Thymus (tissue), 11 donors: ENCODE results near the gene RDH8. TPM values are rescaled to one million over a fixed set of nuclear protein-coding genes. Genes with fewer than 3 reads are reported as not detected.
A peak's percentile ranks its signal among the peaks of the same experiment; 100 is the strongest.

ENCODE experiments used
- DNase-seq, 9 donors: peaks; one replicate each; pipeline ENCODE4 v3.0.0-alpha.2; 2013; ENCODE audit warnings: low spot score in 9 of 9, low read depth in 6 of 9, missing footprints in 1 of 9
- H3K27ac ChIP-seq, 2 donors: one replicate each; pipeline ENCODE4 v1.5.1; 2013; ENCODE audit warnings: control low read depth in 1 of 2, low read depth in 1 of 2, low read length in 1 of 2, mild to moderate bottlenecking in 1 of 2, moderate library complexity in 1 of 2
- H3K27me3 ChIP-seq, 2 donors: one replicate each; pipeline ENCODE4 v1.5.1; 2013; ENCODE audit warnings: low read length in 1 of 2; ENCODE audit not compliant: control insufficient read depth in 2 of 2, insufficient read depth in 1 of 2
- H3K36me3 ChIP-seq, 2 donors: one replicate each; pipeline ENCODE4 v1.5.1; 2013; ENCODE audit warnings: low read length in 1 of 2, mild to moderate bottlenecking in 1 of 2, moderate library complexity in 1 of 2; ENCODE audit not compliant: control insufficient read depth in 2 of 2, insufficient read depth in 2 of 2
- H3K4me1 ChIP-seq, 2 donors: one replicate each; pipeline ENCODE4 v1.5.1; 2013; ENCODE audit warnings: low read length in 2 of 2; ENCODE audit not compliant: control insufficient read depth in 2 of 2, insufficient read depth in 2 of 2
- H3K4me3 ChIP-seq, 2 donors: one replicate each; pipeline ENCODE4 v1.5.1; 2013; ENCODE audit warnings: low read length in 2 of 2, control low read depth in 1 of 2, mild to moderate bottlenecking in 1 of 2
- H3K9me3 ChIP-seq, 2 donors: one replicate each; pipeline ENCODE4 v1.5.1; 2013; ENCODE audit warnings: low read length in 1 of 2, mild to moderate bottlenecking in 1 of 2; ENCODE audit not compliant: control insufficient read depth in 2 of 2, insufficient read depth in 1 of 2
- WGBS: extraction: QIAGEN DNeasy Blood & Tissue Kit; methylation state at CpG from one replicate; pipeline ENCODE4 v1.1.7; 2013; 5-methylcytosine and 5-hydroxymethylcytosine counted together
- polyA plus RNA-seq: library from polyadenylated mRNA; stranded (reverse); fragments of 200-250 nt; gene quantifications from one replicate; pipeline ENCODE4 v1.2.3, GENCODE V29; 2013
- total RNA-seq: library from RNA; stranded (reverse); fragments of 120-200 nt; gene quantifications from one replicate; pipeline ENCODE4 v1.2.4, GENCODE V29; 2013
- donor health status: healthy.

The RDH8 gene
- total and polyA plus RNA-seq, 2 donors = 0.14 TPM; not detected in 1

DNA sequence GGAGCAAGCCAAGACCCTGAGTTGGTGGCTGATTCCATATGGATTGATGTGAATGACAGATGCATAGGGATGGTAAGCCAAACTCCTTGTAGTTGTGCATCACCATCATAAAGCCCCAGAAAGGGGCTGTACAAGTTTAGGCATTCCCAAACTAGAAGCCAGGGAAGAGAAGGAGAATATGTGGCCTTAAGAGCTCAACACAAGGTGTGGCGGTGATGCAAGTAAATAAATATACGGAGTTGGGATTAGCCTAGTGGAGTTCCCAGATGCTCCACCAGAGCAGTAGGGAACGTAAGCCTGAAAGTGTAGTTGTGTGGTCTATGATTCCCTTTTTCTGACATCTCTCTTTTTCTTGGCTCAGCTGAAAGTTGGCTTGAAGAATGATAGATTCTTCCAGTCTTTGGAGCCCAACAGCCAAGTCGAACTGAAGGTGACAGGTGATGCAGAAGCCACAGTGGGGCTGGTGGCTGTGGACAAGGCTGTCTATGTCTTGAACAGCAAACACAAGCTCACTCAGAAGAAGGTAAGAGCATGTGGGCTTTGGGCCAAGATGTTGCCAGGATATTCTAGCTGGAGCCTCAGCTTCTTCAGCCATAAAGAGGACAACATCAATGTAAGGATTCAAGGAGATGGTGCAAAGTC, 30.1 kb downstream of the RDH8 start:
- H3K9me3 ChIP-seq = peaks cover 7 to 39% of the 10 kb centered on the region in 2 donors
- DNase-seq = peak in 1 of 9 donors; percentile 34
- H3K4me3 ChIP-seq = no peak overlapping the region
- H3K27ac ChIP-seq = no peak overlapping the region
- no peaks in the 10 kb centered on the region for H3K36me3 ChIP-seq
- no peaks in the 10 kb centered on the region for H3K27me3 ChIP-seq
- H3K4me1 ChIP-seq = no peaks in the 10 kb centered on the region
- WGBS = 83% methylated on average over 4 of the region's 4 CpGs

DNA sequence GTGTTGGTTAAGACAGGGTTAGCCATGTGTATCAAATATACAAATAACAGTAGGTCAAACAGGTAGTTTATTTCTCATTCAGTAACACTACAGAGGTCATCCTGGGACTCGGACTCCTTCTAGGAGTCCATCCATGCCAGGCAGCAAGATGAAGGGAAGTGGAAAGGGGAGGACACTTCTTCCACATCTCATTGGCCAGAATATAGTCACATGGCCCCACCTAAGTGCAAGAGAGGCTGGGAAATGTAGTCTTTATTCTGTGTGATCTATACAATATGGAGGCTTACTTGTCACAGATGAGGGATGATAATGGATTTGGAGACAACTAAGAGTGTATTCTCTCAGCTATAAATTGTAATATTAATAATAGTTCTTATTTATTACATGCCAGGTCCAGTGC, 31.1 kb downstream of the RDH8 start:
- no peak overlapping the region for H3K4me3 ChIP-seq
- WGBS = 80% methylated on average over 1 of the region's 1 CpG
- no peak overlapping the region for H3K27ac ChIP-seq
- no peaks in the 10 kb centered on the region for H3K4me1 ChIP-seq
- no peaks in the 10 kb centered on the region for H3K36me3 ChIP-seq
- DNase-seq = no peak
- H3K9me3 ChIP-seq = peaks cover 7 to 39% of the 10 kb centered on the region in 2 donors
- no peaks in the 10 kb centered on the region for H3K27me3 ChIP-seq

- 80% methylated on average over 1 of the region's 1 CpG for WGBS
- no peak for DNase-seq
Observed at GRCh38 chr19:10045371-10045770, 32.1 kb downstream of the RDH8 start.

GRCh38 chr19:10049626-10050025, 36.3 kb downstream of the RDH8 start:
- Histone ChIP-seq H3K36me3 (no peaks in the 10 kb centered on the region), H3K9me3 (peaks cover 0 to 12% of the 10 kb centered on the region in 2 donors), H3K27ac (no peak overlapping the region), H3K27me3 (no peaks in the 10 kb centered on the region), H3K4me3 (no peak overlapping the region), H3K4me1 (no peaks in the 10 kb centered on the region)
- no peak for DNase-seq
- 88% methylated on average over 2 of the region's 2 CpGs for WGBS

More at GRCh38 chr19:10045371-10045770, 32.1 kb downstream of the RDH8 start:
- Histone ChIP-seq H3K9me3 (peaks cover 7 to 39% of the 10 kb centered on the region in 2 donors), H3K4me1 (no peaks in the 10 kb centered on the region), H3K27ac (no peak overlapping the region), H3K27me3 (no peaks in the 10 kb centered on the region), H3K36me3 (no peaks in the 10 kb centered on the region), H3K4me3 (no peak overlapping the region)

DNA sequence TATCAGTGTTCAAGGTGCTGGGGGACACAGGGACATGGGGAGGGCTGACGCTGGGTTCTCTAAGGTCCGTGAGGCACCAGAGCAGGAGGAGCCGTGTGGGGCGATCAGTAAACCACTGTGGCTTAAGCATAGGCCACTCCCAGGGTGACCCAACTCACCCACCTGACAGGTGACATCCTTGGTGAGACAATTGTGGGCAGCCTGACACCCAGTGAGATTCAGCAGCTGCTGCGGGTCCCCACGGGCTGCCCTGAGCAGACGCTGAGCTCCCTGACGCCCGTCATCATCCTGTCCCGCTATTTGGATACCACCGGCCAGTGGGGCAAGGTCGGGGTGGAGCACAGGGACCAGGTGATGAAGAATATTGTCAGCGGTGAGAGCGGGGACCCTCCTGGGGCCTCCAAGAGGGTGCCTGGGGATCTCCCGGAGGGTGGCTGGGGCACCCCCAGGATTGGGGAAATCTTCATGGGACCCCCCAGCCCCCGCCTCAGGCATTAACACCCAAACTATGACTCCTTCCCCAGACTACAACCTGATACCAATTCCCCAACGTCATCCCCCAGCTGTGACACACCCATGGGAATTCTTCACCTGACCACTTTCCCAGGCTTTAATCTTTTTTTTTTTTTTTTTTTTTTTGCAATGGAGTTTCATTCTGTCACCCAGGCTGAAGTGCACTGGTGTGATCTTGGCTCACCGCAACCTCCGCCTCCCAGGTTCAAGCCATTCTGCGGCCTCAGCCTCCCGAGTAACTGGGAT, 39.5 kb downstream of the RDH8 start:
- no peak overlapping the region for H3K4me3 ChIP-seq
- H3K27ac ChIP-seq = no peak overlapping the region
- no peaks in the 10 kb centered on the region for H3K36me3 ChIP-seq
- no peaks in the 10 kb centered on the region for H3K9me3 ChIP-seq
- DNase-seq = no peak
- WGBS = 80% methylated on average over 21 of the region's 21 CpGs
- H3K27me3 ChIP-seq = no peaks in the 10 kb centered on the region
- no peaks in the 10 kb centered on the region for H3K4me1 ChIP-seq

GRCh38 chr19:10061717-10062310, 48.5 kb downstream of the RDH8 start:
- no peaks in the 10 kb centered on the region for H3K36me3 ChIP-seq
- WGBS = 32% methylated on average over 21 of the region's 21 CpGs
- no peak overlapping the region for H3K4me3 ChIP-seq
- H3K4me1 ChIP-seq = no peaks in the 10 kb centered on the region
- no peak for DNase-seq
- H3K27ac ChIP-seq = no peak overlapping the region
- H3K9me3 ChIP-seq = no peaks in the 10 kb centered on the region
- H3K27me3 ChIP-seq = peaks cover 0 to 4% of the 10 kb centered on the region in 2 donors

DNA sequence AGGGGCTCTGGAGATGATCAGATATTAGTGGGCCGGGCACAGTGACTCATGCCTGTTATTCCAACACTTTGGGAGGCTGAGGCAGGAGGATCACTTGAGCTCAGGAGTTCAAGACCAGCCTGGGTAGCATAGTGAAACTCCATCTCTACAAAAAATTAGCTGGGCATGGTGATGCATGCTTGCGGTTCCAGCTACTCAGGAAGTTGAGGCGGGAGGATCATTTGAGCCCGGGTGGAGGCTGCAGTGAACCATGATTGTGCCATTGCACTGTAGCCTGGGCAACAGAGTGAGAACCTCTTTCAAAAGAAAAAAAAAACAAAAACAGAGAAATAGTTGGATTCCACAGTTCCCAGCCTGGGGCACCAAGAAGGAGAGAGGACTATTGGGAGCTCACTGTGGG, 54.9 kb downstream of the RDH8 start:
- Histone ChIP-seq H3K27ac (no peak overlapping the region), H3K36me3 (no peaks in the 10 kb centered on the region), H3K27me3 (peaks cover 0 to 2% of the 10 kb centered on the region in 2 donors), H3K4me1 (no peaks in the 10 kb centered on the region), H3K4me3 (no peak overlapping the region), H3K9me3 (peaks cover 0 to 1% of the 10 kb centered on the region in 2 donors)
- WGBS = 60% methylated on average over 4 of the region's 4 CpGs
- no peak for DNase-seq

DNA sequence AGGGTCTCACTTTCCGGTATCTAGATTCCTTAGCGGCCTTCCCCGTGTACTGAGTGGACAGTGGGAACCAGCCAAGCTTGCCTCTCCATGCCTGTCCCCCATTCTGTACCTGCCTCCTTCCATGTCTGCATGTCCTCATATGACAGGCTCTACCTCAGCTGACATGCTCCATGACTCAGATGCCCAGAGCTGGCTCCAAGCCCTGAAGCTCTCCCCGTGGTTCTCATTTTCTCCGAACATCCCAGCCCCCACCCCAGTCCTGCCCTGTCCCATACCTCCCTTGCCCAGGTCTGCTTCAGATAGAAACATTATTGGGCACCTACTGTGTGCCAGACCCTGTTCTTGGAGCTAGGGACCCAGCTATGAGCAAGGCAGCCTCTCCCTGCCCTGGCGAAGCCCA, 55.8 kb downstream of the RDH8 start:
- Histone ChIP-seq H3K4me1 (no peaks in the 10 kb centered on the region), H3K27me3 (no peaks in the 10 kb centered on the region), H3K4me3 (no peak overlapping the region), H3K36me3 (no peaks in the 10 kb centered on the region), H3K27ac (no peak overlapping the region), H3K9me3 (peaks cover 0 to 9% of the 10 kb centered on the region in 2 donors)
- DNase-seq = no peak
- WGBS = 86% methylated on average over 6 of the region's 6 CpGs

DNA sequence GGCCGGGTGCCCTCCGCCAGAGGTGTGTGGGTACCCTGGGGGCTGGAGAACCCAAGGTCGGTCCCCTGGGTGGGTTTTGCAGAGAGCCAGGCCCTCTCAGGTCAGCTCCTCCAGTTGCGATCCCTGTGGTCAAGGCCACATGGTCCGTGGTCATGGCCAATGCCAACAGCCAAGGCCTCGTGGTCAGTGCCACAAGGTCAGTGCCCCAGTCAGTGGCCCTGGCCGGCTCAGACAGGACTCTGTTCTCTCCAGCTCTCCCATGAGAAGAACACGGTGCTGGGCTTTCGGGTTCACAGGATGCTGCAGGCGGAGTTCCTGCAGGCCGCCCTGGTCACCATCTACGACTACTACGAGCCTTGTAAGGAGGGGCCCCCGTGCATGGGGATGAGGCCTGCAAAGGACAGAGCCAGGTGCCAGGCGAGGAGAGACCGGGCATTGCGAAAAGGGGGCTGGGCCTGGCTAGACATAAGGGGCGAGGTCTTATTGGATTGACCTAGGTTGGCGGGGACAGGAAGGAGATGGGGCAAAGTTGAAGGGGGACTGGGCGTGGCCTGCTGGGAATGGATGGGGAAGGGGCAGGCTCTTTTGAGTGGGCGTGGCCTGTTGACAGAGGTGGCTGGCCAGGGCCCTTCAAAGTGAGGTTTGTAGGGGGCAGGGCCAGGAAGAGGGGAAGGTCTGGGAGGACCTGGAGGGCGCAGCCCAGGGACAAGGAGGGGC, 57.6 kb downstream of the RDH8 start:
- H3K4me1 ChIP-seq = no peaks in the 10 kb centered on the region
- no peak overlapping the region for H3K4me3 ChIP-seq
- 84% methylated on average over 22 of the region's 22 CpGs for WGBS
- no peak for DNase-seq
- H3K27ac ChIP-seq = no peak overlapping the region
- no peaks in the 10 kb centered on the region for H3K27me3 ChIP-seq
- peaks cover 0 to 12% of the 10 kb centered on the region in 2 donors for H3K9me3 ChIP-seq
- no peaks in the 10 kb centered on the region for H3K36me3 ChIP-seq
